ENCODE results near the gene KIF13A.

GRCh38 chr6:17971128-17972073 lies 16.0 kb downstream of the KIF13A start:
- TF ChIP-seq CTCF (IDR thresholded peaks at IDR 0.05; ENCODE audit: low read depth, low read length, missing input control): no peak
- TF ChIP-seq HNF4A (conservative IDR thresholded peaks at IDR 0.05): no peak
- no peak for TF ChIP-seq REST (IDR thresholded peaks at IDR 0.05)
- no peak for TF ChIP-seq TAF1 (conservative IDR thresholded peaks at IDR 0.05)
- no peak for TF ChIP-seq JUND (IDR thresholded peaks at IDR 0.05)
- no peak for TF ChIP-seq ZBTB33 (IDR thresholded peaks at IDR 0.05)
- TF ChIP-seq FOXA1 (IDR thresholded peaks at IDR 0.05): no peak
- TF ChIP-seq SP1 (IDR thresholded peaks at IDR 0.05): no peak
- no peak for TF ChIP-seq NR2F2 (IDR thresholded peaks at IDR 0.05)
- no peak for TF ChIP-seq EGR1 (IDR thresholded peaks at IDR 0.05; ENCODE audit: low read depth in 2 of 2)
